Stomach (tissue), 9 donors: Measurements from ENCODE around the gene AP1M1. TPM values are rescaled to one million over a fixed set of nuclear protein-coding genes. Genes with fewer than 3 reads are reported as not detected.
A peak's percentile ranks its signal among the peaks of the same experiment; 100 is the strongest.

Experiments used
- DNase-seq, 2 donors: peaks; one replicate each; pipeline versions ENCODE4 v3.0.0 to v3.0.0-alpha.2; 2013 to 2019
- H3K27ac ChIP-seq, 5 donors: fragments of 200-600 bp in 4 of 5; sonication (generic) in 4 of 5; one replicate each; pipeline ENCODE4 v1.5.1; 2013 to 2019; ENCODE audit warnings: mild to moderate bottlenecking in 1 of 5, moderate library complexity in 1 of 5
- H3K27me3 ChIP-seq, 3 donors: fragments of 200-600 bp; sonication (generic); one replicate each; pipeline ENCODE4 v1.5.1; 2017 to 2019; ENCODE audit warnings: mixed run types in 1 of 3
- H3K36me3 ChIP-seq, 4 donors: fragments of 200-600 bp; sonication (generic); 1 replicate in 3 of 4; 2 replicates in 1 of 4; pipeline ENCODE4 v1.5.1; 2016 to 2019
- H3K4me1 ChIP-seq, 4 donors: fragments of 200-600 bp; sonication (generic); one replicate each; pipeline ENCODE4 v1.5.1; 2016 to 2019
- H3K4me3 ChIP-seq, 4 donors: fragments of 200-600 bp; sonication (generic) in 3 of 4; one replicate each; pipeline ENCODE4 v1.5.1; 2016 to 2019; ENCODE audit warnings: mild to moderate bottlenecking in 1 of 4
- H3K9me3 ChIP-seq, 4 donors: fragments of 200-600 bp; sonication (generic); one replicate each; pipeline ENCODE4 v1.5.1; 2016 to 2019
- CTCF ChIP-seq, 7 experiments: fragments of 450-650 bp in 4 of 7; fragments of 200-600 bp in 3 of 7; sonication (generic) in 3 of 7; IDR thresholded peaks; one replicate each; pipeline ENCODE4 v1.5.1; 2016 to 2019; ENCODE audit warnings: antibody characterized with exemption in 7 of 7, control low read depth in 2 of 7, mild to moderate bottlenecking in 1 of 7
- EP300 ChIP-seq: sonication (generic); formaldehyde crosslinking; IDR thresholded peaks from one replicate; pipeline ENCODE4 v1.6.1; 2017; ENCODE audit warnings: antibody characterized with exemption
- POLR2A ChIP-seq, 4 donors: fragments of 450-650 bp; IDR thresholded peaks; one replicate each; pipeline ENCODE4 v1.6.1; 2016; ENCODE audit warnings: antibody characterized with exemption in 4 of 4, control low read depth in 2 of 4, mild to moderate bottlenecking in 1 of 4, moderate library complexity in 1 of 4
- POLR2AphosphoS5 ChIP-seq, 3 donors: sonication (generic); formaldehyde crosslinking; IDR thresholded peaks; one replicate each; pipeline ENCODE4 v1.6.1; 2016; ENCODE audit warnings: antibody characterized with exemption in 3 of 3
- WGBS, 5 donors: extraction: QIAGEN DNeasy Blood & Tissue Kit in 3 of 5; methylation state at CpG; one replicate each; pipeline versions ENCODE4 v1.1.5 to v1.1.7; 2013 to 2018; 5-methylcytosine and 5-hydroxymethylcytosine counted together
- intact Hi-C: fragments of 100-400 bp; cut with DNase I; formaldehyde crosslinking; loops from one replicate; pipeline ENCODE4 v1.15.1; 2023; ENCODE audit warnings: low total_unique reads
- polyA plus RNA-seq, 3 donors: library from polyadenylated mRNA; stranded (reverse); fragments of 200-250 nt; gene quantifications; one replicate each; pipeline ENCODE4 v1.2.3, GENCODE V29; 2013
- total RNA-seq, 5 donors: library from RNA; depleted of rRNA; stranded (reverse); fragments of >200 nt; gene quantifications; one replicate each; pipeline versions ENCODE4 v1.1.0 to v1.2.3, GENCODE V29; 2014 to 2016
- donor health status: healthy with polysubstance abuse.
- donor health status: Bipolar disorder and iron deficiency.
- donor health status: healthy.

Gene AP1M1
- total and polyA plus RNA-seq, 8 donors, result 2.0 to 92.4 (median 28.7) TPM

DNA sequence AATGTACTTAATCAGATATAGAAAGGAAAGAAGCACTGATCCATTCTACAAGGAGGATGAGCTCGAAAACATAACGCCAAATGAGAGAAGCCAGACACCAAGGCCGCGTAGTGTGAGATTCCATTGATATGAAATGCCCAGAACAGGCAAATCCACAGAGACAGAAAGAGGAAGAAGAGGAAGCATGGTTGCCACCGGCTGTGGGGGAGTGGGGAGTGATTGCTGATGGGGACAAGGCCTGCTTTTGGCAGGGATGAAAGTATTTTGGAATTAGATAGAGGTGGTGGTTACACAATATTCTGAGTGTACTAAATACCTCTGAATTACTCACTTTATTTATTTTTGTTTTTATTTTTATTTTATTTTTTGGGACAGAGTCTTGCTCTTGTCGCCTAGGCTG is 76.7 kb downstream of the AP1M1 start:
- Histone ChIP-seq H3K9me3 (no peaks in the 10 kb centered on the region), H3K36me3 (no peaks in the 10 kb centered on the region), H3K4me3 (no peak overlapping the region), H3K27me3 (no peaks in the 10 kb centered on the region), H3K4me1 (peaks cover 9 to 29% (median 17%) of the 10 kb centered on the region in 4 donors), H3K27ac (peak overlapping the region in 1 of 5 donors; percentile 79)
- TF ChIP-seq POLR2A (IDR thresholded peaks at IDR 0.05) (no peak), EP300 (no peak)
- 83 to 93% (median 90%) methylated on average over 6 of the region's 6 CpGs for WGBS, 5 donors
- intact Hi-C loops, result loop anchor here (10.0 kb wide), 1 partner anchor 50 kb away; the partner anchor contains the start of gene KLF2
- no peak for DNase-seq

DNA sequence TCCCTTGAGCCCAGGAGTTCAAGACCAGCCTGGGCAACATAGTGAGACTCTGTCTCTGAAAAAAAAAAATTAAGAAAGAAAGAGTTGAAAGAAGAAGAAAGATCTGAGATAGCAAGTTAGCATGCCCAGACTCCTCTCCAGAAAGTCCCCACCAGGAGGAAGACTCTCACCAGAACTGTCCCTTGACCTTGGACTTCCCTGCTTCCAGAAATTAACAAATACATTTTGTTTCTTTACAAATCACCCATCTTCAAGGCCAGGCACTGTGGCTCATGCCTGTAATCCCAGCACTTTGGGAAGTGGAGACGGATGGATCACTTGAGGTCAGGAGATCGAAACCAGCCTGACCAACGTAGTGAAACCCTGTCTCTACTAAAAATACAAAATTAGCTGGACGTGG is 82.6 kb downstream of the AP1M1 start:
- intact Hi-C loops, result no loop called here
- 87 to 95% (median 92%) methylated on average over 4 of the region's 4 CpGs for WGBS, 5 donors

DNA sequence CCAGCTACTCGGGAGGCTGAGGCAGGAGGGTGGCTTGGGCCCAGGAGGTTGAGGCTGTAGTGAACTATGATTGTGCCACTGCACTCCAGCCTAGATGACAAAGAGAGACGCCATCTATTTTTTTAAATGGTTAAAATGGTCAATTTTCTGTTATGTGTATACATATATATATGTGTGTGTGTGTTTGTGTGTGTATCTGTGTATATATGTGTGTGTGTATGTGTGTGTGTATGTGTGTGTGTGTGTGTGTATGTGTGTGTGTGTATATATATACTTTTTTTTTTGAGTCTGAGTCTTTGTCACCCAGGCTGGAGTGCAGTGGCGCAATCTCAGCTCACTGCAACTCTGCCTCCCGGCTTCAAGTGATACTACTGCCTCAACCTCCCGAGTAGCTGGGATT is 84.0 kb downstream of the AP1M1 start:
- intact Hi-C loops, result no loop called here
- Histone ChIP-seq H3K9me3 (no peaks in the 10 kb centered on the region), H3K4me3 (no peak overlapping the region), H3K4me1 (peaks cover 24 to 73% (median 41%) of the 10 kb centered on the region in 4 donors), H3K27ac (peak overlapping the region in 3 of 5 donors; percentile 86 to 96 (median 94)), H3K27me3 (no peaks in the 10 kb centered on the region), H3K36me3 (no peaks in the 10 kb centered on the region)
- DNase-seq, result no peak
- WGBS, 5 donors, result 90 to 97% (median 91%) methylated on average over 4 to 5 of the region's 5 CpGs
- TF ChIP-seq POLR2A (IDR thresholded peaks at IDR 0.05) (no peak), POLR2AphosphoS5 (IDR thresholded peaks at IDR 0.05) (no peak), CTCF (IDR thresholded peaks at IDR 0.05) (no peak), EP300 (no peak)

More for the DNA sequence above, 82.6 kb downstream of the AP1M1 start:
- peak overlapping the region in 4 of 5 donors; percentile 74 to 86 (median 80) for H3K27ac ChIP-seq
- no peak for TF ChIP-seq EP300
- no peak for TF ChIP-seq POLR2A (IDR thresholded peaks at IDR 0.05)
- no peak for TF ChIP-seq POLR2AphosphoS5 (IDR thresholded peaks at IDR 0.05)
- no peak for TF ChIP-seq CTCF (IDR thresholded peaks at IDR 0.05)
- no peaks in the 10 kb centered on the region for H3K9me3 ChIP-seq
- DNase-seq, result no peak
- H3K27me3 ChIP-seq, result no peaks in the 10 kb centered on the region
- H3K36me3 ChIP-seq, result no peaks in the 10 kb centered on the region
- H3K4me1 ChIP-seq, result peaks cover 17 to 59% (median 27%) of the 10 kb centered on the region in 4 donors
- no peak overlapping the region for H3K4me3 ChIP-seq

DNA sequence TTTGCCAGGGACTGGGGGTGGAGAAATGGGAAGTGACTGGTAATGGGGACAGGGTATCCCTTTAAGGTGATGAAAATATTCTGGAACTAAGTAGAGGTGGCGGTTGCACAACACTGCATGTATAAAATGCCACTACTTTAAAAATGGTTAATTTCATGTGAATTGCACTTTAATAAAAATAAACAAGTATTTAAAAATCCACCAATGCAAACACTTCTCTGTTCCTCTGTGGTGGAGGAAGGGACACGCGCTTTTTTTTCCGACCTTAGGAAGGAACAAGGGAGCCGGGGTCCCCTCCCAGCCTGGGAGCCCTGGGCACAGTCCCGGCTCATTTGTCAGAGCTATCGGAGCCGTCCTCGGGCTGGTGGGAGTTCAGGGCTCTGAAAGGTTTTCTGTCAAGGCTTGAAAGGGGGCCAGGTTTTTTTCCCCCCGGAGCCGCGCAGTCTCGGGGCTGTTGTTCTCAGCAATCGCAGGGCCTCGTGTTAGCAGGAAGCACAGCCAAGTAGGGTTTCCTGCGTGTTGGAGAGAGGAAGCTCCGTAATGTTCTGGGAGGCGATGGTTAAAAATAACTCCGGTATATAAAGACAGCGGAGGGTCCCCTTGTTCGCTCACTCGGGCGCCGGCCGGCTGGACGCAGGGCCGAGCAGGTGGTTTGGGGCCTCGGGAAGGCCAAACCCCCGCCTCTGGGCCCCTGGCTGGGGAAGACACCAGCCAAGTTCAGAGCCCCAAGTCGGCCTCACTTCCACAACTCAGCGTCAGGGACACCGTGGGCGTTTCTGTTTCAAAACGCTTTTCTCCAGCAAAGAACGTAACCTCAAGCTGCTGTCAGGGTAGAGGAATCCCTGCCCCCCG is 85.7 kb downstream of the AP1M1 start:
- TF ChIP-seq EP300, result peak; percentile 25
- no peak for TF ChIP-seq CTCF (IDR thresholded peaks at IDR 0.05)
- TF ChIP-seq POLR2AphosphoS5 (IDR thresholded peaks at IDR 0.05), result peak; percentile 76 to 84 (median 78)
- TF ChIP-seq POLR2A (IDR thresholded peaks at IDR 0.05), result peak in 1 of 4 donors; percentile 11
- peak overlapping the region; percentile 83 to 96 (median 90) for H3K27ac ChIP-seq
- intact Hi-C loops, result no loop called here
- no peaks in the 10 kb centered on the region for H3K36me3 ChIP-seq
- no peaks in the 10 kb centered on the region for H3K9me3 ChIP-seq
- H3K4me3 ChIP-seq, result peak overlapping the region; percentile 12 to 29 (median 20)
- DNase-seq, result peak; percentile 41 to 93
- 22 to 46% (median 41%) methylated on average over 21 to 36 of the region's 36 CpGs for WGBS, 5 donors
- no peaks in the 10 kb centered on the region for H3K27me3 ChIP-seq
- peaks cover 24 to 81% (median 42%) of the 10 kb centered on the region in 4 donors for H3K4me1 ChIP-seq
